Liver (tissue), 3 donors: ENCODE measurements around the gene DESI1.

Experiments
- EGR1 ChIP-seq, 2 donors: IDR thresholded peaks; 2 replicates each; pipeline ENCODE4 v1.6.1; 2016 to 2018; ENCODE audit warnings: antibody characterized with exemption in 2 of 2, low read depth in 2 of 2
- FOXA1 ChIP-seq: IDR thresholded peaks from 2 replicates; pipeline ENCODE4 v1.6.1; 2016; ENCODE audit warnings: antibody characterized with exemption
- JUND ChIP-seq, 2 donors: IDR thresholded peaks; 2 replicates each; pipeline ENCODE4 v1.6.1; 2016; ENCODE audit warnings: antibody characterized with exemption in 2 of 2
- MAX ChIP-seq: IDR thresholded peaks from 2 replicates; pipeline ENCODE4 v1.6.1; 2016; ENCODE audit warnings: antibody characterized with exemption
- RAD21 ChIP-seq, 2 donors: IDR thresholded peaks; 2 replicates each; pipeline ENCODE4 v1.6.1; 2016; ENCODE audit warnings: antibody characterized with exemption in 2 of 2, mild to moderate bottlenecking in 2 of 2
- SP1 ChIP-seq: IDR thresholded peaks from 2 replicates; pipeline ENCODE4 v1.6.1; 2018; ENCODE audit warnings: antibody characterized with exemption, mild to moderate bottlenecking
- TF ChIP-seq, protein P1 (sequence below): fragments of 150-350 bp; IDR thresholded peaks from 2 replicates; pipeline ENCODE4 v1.5.1; 2017; ENCODE audit warnings: improper control_type of control experiment, low read depth, low read length; ENCODE audit not compliant: missing input control
- TF ChIP-seq, protein P2 (sequence below): IDR thresholded peaks from 2 replicates; pipeline ENCODE4 v1.6.1; 2016; ENCODE audit warnings: antibody characterized with exemption, mild to moderate bottlenecking
- TF ChIP-seq, protein P3 (sequence below): IDR thresholded peaks from 2 replicates; pipeline ENCODE4 v1.6.1; 2016; ENCODE audit warnings: antibody characterized with exemption
- donor health status: healthy.
- donor health status: healthy.

- TF ChIP-seq, protein P1, sequence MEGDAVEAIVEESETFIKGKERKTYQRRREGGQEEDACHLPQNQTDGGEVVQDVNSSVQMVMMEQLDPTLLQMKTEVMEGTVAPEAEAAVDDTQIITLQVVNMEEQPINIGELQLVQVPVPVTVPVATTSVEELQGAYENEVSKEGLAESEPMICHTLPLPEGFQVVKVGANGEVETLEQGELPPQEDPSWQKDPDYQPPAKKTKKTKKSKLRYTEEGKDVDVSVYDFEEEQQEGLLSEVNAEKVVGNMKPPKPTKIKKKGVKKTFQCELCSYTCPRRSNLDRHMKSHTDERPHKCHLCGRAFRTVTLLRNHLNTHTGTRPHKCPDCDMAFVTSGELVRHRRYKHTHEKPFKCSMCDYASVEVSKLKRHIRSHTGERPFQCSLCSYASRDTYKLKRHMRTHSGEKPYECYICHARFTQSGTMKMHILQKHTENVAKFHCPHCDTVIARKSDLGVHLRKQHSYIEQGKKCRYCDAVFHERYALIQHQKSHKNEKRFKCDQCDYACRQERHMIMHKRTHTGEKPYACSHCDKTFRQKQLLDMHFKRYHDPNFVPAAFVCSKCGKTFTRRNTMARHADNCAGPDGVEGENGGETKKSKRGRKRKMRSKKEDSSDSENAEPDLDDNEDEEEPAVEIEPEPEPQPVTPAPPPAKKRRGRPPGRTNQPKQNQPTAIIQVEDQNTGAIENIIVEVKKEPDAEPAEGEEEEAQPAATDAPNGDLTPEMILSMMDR = no peak
- TF ChIP-seq RAD21 (IDR thresholded peaks at IDR 0.05) (no peak), FOXA1 (no peak), EGR1 (IDR thresholded peaks at IDR 0.05; ENCODE audit: low read depth in 2 of 2) (no peak), JUND (IDR thresholded peaks at IDR 0.05) (peak in 1 of 2 donors; percentile 30), MAX (no peak), SP1 (peak; percentile 85)
- TF ChIP-seq, protein P2, sequence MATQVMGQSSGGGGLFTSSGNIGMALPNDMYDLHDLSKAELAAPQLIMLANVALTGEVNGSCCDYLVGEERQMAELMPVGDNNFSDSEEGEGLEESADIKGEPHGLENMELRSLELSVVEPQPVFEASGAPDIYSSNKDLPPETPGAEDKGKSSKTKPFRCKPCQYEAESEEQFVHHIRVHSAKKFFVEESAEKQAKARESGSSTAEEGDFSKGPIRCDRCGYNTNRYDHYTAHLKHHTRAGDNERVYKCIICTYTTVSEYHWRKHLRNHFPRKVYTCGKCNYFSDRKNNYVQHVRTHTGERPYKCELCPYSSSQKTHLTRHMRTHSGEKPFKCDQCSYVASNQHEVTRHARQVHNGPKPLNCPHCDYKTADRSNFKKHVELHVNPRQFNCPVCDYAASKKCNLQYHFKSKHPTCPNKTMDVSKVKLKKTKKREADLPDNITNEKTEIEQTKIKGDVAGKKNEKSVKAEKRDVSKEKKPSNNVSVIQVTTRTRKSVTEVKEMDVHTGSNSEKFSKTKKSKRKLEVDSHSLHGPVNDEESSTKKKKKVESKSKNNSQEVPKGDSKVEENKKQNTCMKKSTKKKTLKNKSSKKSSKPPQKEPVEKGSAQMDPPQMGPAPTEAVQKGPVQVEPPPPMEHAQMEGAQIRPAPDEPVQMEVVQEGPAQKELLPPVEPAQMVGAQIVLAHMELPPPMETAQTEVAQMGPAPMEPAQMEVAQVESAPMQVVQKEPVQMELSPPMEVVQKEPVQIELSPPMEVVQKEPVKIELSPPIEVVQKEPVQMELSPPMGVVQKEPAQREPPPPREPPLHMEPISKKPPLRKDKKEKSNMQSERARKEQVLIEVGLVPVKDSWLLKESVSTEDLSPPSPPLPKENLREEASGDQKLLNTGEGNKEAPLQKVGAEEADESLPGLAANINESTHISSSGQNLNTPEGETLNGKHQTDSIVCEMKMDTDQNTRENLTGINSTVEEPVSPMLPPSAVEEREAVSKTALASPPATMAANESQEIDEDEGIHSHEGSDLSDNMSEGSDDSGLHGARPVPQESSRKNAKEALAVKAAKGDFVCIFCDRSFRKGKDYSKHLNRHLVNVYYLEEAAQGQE = peak; percentile 28
- TF ChIP-seq, protein P3, sequence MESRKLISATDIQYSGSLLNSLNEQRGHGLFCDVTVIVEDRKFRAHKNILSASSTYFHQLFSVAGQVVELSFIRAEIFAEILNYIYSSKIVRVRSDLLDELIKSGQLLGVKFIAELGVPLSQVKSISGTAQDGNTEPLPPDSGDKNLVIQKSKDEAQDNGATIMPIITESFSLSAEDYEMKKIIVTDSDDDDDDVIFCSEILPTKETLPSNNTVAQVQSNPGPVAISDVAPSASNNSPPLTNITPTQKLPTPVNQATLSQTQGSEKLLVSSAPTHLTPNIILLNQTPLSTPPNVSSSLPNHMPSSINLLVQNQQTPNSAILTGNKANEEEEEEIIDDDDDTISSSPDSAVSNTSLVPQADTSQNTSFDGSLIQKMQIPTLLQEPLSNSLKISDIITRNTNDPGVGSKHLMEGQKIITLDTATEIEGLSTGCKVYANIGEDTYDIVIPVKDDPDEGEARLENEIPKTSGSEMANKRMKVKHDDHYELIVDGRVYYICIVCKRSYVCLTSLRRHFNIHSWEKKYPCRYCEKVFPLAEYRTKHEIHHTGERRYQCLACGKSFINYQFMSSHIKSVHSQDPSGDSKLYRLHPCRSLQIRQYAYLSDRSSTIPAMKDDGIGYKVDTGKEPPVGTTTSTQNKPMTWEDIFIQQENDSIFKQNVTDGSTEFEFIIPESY = peak; percentile 25
These were observed 63.2 kb downstream of the DESI1 start for GRCh38 chr22:41557401-41558240.
